ENCODE measurements around the gene PHF12. TPM values are rescaled to one million over a fixed set of nuclear protein-coding genes. Genes with fewer than 3 reads are reported as not detected.

Gene PHF12
- total RNA-seq, 1 donor from 2014 or later: 54.5 TPM

DNA sequence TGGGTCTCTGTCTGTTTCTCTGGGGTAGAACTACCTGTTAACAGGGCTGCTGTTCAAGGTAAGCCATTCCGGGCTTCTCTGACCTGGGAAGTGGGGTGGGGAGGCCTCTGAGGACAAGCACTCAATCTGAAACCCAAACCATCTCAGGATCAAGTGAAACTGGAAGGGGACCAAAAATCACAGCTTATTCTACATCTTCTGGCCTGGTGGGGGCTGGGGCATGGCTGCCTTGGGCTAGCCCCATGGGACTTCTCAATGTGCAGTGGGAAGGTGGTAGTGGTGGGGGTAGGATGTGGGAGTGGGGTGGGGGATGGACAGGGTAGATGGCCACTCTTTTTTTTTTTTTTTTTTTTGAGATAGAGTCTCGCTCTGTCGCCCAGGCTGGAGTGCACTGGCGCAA is 59.3 kb downstream of the PHF12 start:
- H3K4me1 ChIP-seq: peaks cover 56% of the 10 kb centered on the region
- no peak overlapping the region for H3K27ac ChIP-seq
- TF ChIP-seq POLR2A (IDR thresholded peaks at IDR 0.05) (no peak), POLR2AphosphoS5 (IDR thresholded peaks at IDR 0.05; ENCODE audit: insufficient read depth in 1 of 2, low read depth in 1 of 2) (no peak)
- TF ChIP-seq, protein P1, sequence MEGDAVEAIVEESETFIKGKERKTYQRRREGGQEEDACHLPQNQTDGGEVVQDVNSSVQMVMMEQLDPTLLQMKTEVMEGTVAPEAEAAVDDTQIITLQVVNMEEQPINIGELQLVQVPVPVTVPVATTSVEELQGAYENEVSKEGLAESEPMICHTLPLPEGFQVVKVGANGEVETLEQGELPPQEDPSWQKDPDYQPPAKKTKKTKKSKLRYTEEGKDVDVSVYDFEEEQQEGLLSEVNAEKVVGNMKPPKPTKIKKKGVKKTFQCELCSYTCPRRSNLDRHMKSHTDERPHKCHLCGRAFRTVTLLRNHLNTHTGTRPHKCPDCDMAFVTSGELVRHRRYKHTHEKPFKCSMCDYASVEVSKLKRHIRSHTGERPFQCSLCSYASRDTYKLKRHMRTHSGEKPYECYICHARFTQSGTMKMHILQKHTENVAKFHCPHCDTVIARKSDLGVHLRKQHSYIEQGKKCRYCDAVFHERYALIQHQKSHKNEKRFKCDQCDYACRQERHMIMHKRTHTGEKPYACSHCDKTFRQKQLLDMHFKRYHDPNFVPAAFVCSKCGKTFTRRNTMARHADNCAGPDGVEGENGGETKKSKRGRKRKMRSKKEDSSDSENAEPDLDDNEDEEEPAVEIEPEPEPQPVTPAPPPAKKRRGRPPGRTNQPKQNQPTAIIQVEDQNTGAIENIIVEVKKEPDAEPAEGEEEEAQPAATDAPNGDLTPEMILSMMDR (IDR thresholded peaks at IDR 0.05): no peak
- H3K4me3 ChIP-seq: no peak overlapping the region
- no peaks in the 10 kb centered on the region for H3K9me3 ChIP-seq
- intact Hi-C loops (cut with DNase I): no loop called here
- H3K27me3 ChIP-seq: no peaks in the 10 kb centered on the region
- no peak for DNase-seq (ENCODE audit: extremely low spot score in 2 of 2)
- H3K36me3 ChIP-seq: peaks cover 0 to 6% of the 10 kb centered on the region in 2 donors

DNA sequence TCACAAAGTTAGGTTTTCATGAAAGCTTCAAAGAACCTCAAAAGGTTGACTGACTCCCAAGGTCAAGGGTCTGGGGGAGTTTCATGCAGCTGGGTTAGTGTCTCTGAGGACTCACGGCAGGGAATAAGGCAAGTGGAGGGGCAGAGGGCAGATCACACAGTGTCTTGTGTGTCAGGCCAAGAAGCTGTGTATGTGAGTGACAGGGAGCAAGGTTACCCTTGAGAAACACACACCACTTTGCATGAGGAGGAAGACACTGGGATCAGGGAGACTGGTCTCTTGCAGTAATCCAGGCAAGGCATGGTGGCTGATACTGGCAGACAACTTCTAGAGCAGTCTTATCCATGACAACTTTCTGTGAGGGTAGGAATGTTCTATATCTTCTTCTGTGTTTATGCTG is 60.1 kb downstream of the PHF12 start:
- H3K27me3 ChIP-seq: no peaks in the 10 kb centered on the region
- H3K4me1 ChIP-seq: peaks cover 50% of the 10 kb centered on the region
- TF ChIP-seq, protein P1 (IDR thresholded peaks at IDR 0.05): no peak
- TF ChIP-seq POLR2AphosphoS5 (IDR thresholded peaks at IDR 0.05; ENCODE audit: insufficient read depth in 1 of 2, low read depth in 1 of 2) (no peak), POLR2A (IDR thresholded peaks at IDR 0.05) (no peak)
- no peak overlapping the region for H3K27ac ChIP-seq
- H3K36me3 ChIP-seq: peaks cover 0 to 6% of the 10 kb centered on the region in 2 donors
- no peaks in the 10 kb centered on the region for H3K9me3 ChIP-seq
- no peak for DNase-seq (ENCODE audit: extremely low spot score in 2 of 2)
- intact Hi-C loops (cut with DNase I): no loop called here
- no peak overlapping the region for H3K4me3 ChIP-seq

GRCh38 chr17:28889996-28890395 is 61.3 kb downstream of the PHF12 start:
- no peak for DNase-seq (ENCODE audit: extremely low spot score in 2 of 2)
- Histone ChIP-seq H3K9me3 (no peaks in the 10 kb centered on the region), H3K27ac (no peak overlapping the region), H3K27me3 (no peaks in the 10 kb centered on the region), H3K4me3 (no peak overlapping the region), H3K36me3 (peaks cover 0 to 14% of the 10 kb centered on the region in 2 donors), H3K4me1 (peaks cover 38% of the 10 kb centered on the region)
- TF ChIP-seq POLR2AphosphoS5 (IDR thresholded peaks at IDR 0.05; ENCODE audit: insufficient read depth in 1 of 2, low read depth in 1 of 2): no peak
- no peak for TF ChIP-seq POLR2A (IDR thresholded peaks at IDR 0.05)
- TF ChIP-seq, protein P1 (IDR thresholded peaks at IDR 0.05): no peak
- intact Hi-C loops (cut with DNase I): no loop called here

GRCh38 chr17:28888832-28889231 is 62.5 kb downstream of the PHF12 start:
- no peak overlapping the region for H3K27ac ChIP-seq
- TF ChIP-seq, protein P1 (IDR thresholded peaks at IDR 0.05): no peak
- TF ChIP-seq POLR2A (IDR thresholded peaks at IDR 0.05) (no peak), POLR2AphosphoS5 (IDR thresholded peaks at IDR 0.05; ENCODE audit: insufficient read depth in 1 of 2, low read depth in 1 of 2) (no peak)
- H3K36me3 ChIP-seq: peaks cover 0 to 23% of the 10 kb centered on the region in 2 donors
- no peak overlapping the region for H3K4me3 ChIP-seq
- no peaks in the 10 kb centered on the region for H3K27me3 ChIP-seq
- intact Hi-C loops (cut with DNase I): no loop called here
- H3K9me3 ChIP-seq: no peaks in the 10 kb centered on the region
- peaks cover 26% of the 10 kb centered on the region for H3K4me1 ChIP-seq
- no peak for DNase-seq (ENCODE audit: extremely low spot score in 2 of 2)

- no peak for TF ChIP-seq POLR2A (IDR thresholded peaks at IDR 0.05)
- TF ChIP-seq, protein P1 (IDR thresholded peaks at IDR 0.05): no peak
- peaks cover 0 to 29% of the 10 kb centered on the region in 2 donors for H3K36me3 ChIP-seq
- no peak overlapping the region for H3K27ac ChIP-seq
- H3K27me3 ChIP-seq: no peaks in the 10 kb centered on the region
- DNase-seq (ENCODE audit: extremely low spot score in 2 of 2): no peak
- H3K9me3 ChIP-seq: no peaks in the 10 kb centered on the region
- intact Hi-C loops (cut with DNase I): no loop called here
- peaks cover 18% of the 10 kb centered on the region for H3K4me1 ChIP-seq
- no peak overlapping the region for H3K4me3 ChIP-seq
These were observed 63.3 kb downstream of the PHF12 start for GRCh38 chr17:28887871-28888471.
